Neuron (in vitro differentiated cells): ENCODE measurements around the gene TP53RK.
A peak's percentile ranks its signal among the peaks of the same experiment; 100 is the strongest.

Experiments
- H2AFZ ChIP-seq: one replicate; pipeline ENCODE4 v1.6.1; 2013; ENCODE audit warnings: low read depth, mild to moderate bottlenecking, inconsistent platforms, low read length, moderate library complexity
- H3K27me3 ChIP-seq: one replicate; pipeline ENCODE4 v1.6.1; 2013; ENCODE audit warnings: low read length; ENCODE audit not compliant: insufficient read depth
- H3K36me3 ChIP-seq: one replicate; pipeline ENCODE4 v1.6.1; 2013; ENCODE audit warnings: low read length; ENCODE audit not compliant: insufficient read depth
- H3K4me1 ChIP-seq: one replicate; pipeline ENCODE4 v1.6.1; 2013; ENCODE audit warnings: low read length; ENCODE audit not compliant: insufficient read depth
- H3K4me3 ChIP-seq: 2 replicates; pipeline ENCODE4 v1.5.1; 2013; ENCODE audit warnings: mild to moderate bottlenecking, low read length, moderate library complexity
- H3K9me3 ChIP-seq: one replicate; pipeline ENCODE4 v1.6.1; 2013; ENCODE audit warnings: low read length

The TP53RK gene

DNA sequence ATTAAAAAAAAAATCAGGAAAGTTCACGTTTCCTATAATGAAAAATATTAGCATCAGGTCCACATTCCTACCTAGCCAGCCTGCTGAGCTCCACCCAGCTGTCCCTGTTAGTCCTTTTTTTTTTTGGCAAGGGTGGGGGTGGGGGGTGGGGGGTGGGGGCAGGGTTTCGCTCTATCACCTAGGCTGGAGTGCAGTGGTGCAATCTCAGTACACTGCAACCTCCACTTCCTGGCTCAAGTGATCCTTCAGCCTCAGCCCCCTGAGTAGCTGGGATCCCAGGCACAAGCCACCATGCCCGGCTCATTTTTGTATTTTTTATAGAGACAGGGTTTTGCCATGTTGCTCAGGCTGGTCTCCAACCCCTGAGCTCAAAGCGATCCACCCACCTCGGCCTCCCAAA is 12.7 kb upstream of the TP53RK start:
- no peak overlapping the region for H2AFZ ChIP-seq
- no peaks in the 10 kb centered on the region for H3K27me3 ChIP-seq

DNA sequence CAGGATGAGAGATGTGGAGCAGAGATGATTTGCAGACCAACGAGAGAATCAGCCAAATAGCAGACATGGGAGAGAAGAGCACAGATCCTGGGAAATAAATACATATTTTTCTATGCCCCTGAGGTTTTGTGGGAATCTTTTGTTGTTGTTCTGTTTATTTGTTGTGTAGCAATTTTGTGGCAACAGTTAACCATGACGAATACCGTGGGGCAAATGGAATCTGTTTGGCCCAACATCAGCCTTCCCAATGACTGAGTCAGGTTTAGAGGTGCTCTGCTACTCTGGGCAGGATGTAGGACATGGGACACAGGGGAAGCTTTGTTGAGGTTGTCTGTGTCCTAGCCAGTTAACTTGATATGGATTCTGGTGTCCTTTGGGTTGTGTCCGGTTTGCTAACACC is 12.3 kb upstream of the TP53RK start:
- peaks cover 5% of the 10 kb centered on the region for H3K9me3 ChIP-seq
- H3K27me3 ChIP-seq: no peaks in the 10 kb centered on the region
- peaks cover 22% of the 10 kb centered on the region for H3K4me1 ChIP-seq
- H3K4me3 ChIP-seq: no peak overlapping the region
- no peak overlapping the region for H2AFZ ChIP-seq
- H3K36me3 ChIP-seq: no peaks in the 10 kb centered on the region

More for the DNA sequence above, 12.7 kb upstream of the TP53RK start:
- Histone ChIP-seq H3K4me3 (no peak overlapping the region), H3K4me1 (peaks cover 17% of the 10 kb centered on the region), H3K9me3 (peaks cover 5% of the 10 kb centered on the region), H3K36me3 (no peaks in the 10 kb centered on the region)

DNA sequence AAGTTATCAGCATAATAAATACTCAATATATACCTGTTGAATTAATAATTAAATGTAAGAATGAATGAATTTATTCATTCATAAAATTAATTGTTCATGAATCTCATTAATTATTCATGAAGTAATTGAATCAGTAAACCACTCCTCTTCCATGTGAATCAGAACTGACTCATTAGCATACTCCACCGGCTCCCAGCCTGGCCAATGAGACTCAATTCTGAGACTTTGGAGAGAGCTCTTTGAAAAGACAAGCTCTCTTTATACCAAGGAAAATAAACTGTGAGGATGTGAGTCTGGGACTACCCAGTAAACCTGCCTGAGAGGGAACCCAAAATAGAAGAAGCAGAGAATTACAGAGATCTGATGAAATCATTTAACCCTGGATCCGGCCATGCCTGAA is 11.8 kb upstream of the TP53RK start:
- no peak overlapping the region for H2AFZ ChIP-seq
- H3K36me3 ChIP-seq: no peaks in the 10 kb centered on the region
- no peaks in the 10 kb centered on the region for H3K27me3 ChIP-seq
- H3K9me3 ChIP-seq: peaks cover 5% of the 10 kb centered on the region
- H3K4me3 ChIP-seq: no peak overlapping the region
- peaks cover 27% of the 10 kb centered on the region for H3K4me1 ChIP-seq

DNA sequence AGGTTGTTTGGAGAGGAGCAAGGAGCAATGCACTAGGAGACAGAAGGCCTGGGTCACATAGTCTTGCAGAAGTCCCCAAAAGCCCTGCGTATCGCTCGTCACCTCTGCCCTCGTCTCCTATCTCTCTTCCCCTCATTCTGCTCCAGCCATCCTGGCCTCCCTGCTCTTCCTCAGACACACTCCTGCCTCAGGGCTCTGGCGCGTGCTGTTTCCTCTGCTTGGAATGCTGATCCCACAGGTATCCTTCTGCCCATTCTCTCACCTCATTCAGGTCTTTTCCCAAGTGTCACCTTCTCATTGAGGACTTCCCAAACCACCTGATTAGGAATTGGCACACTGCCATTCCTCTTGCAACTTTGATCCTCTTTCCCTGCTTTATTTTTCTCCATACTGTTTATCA is 11.2 kb upstream of the TP53RK start:
- Histone ChIP-seq H3K4me1 (peaks cover 32% of the 10 kb centered on the region), H3K36me3 (no peaks in the 10 kb centered on the region), H3K4me3 (no peak overlapping the region), H3K27me3 (no peaks in the 10 kb centered on the region), H3K9me3 (peaks cover 5% of the 10 kb centered on the region), H2AFZ (no peak overlapping the region)

DNA sequence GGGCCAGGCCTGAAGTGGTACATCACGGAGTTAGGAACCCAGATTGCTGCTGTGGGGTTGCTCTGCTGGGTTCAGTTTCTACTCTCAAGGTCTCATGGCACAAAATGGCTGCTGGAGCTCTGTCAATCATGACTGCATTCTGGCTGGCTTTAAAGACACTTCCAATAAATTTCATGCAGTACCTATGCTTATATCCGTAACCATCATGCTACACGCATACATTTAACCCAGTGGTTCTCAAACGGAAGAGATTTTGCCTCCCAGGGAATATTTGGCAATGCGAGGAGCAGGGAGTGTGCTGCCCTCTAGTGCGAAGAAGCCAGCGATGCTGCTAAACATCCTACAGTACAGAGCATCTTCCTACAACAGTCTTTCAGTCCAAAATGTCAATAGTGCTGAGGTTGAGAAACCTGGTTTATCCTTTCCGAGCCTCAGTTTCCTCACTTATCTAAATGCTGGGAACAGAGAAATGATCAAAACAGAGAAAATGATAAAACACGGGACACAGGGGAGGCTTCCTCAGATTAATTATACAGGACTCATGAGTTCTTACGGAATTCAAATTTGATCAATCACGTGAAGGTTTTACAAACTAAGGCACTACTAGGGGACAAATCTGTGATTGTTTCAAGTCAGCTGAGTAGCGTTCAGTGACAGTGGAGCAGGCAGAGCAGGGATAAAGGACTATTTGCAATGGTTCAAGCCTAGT is 10.6 kb upstream of the TP53RK start:
- Histone ChIP-seq H3K36me3 (no peaks in the 10 kb centered on the region), H2AFZ (no peak overlapping the region), H3K27me3 (no peaks in the 10 kb centered on the region), H3K4me3 (no peak overlapping the region), H3K9me3 (peaks cover 3% of the 10 kb centered on the region), H3K4me1 (peaks cover 35% of the 10 kb centered on the region)

DNA sequence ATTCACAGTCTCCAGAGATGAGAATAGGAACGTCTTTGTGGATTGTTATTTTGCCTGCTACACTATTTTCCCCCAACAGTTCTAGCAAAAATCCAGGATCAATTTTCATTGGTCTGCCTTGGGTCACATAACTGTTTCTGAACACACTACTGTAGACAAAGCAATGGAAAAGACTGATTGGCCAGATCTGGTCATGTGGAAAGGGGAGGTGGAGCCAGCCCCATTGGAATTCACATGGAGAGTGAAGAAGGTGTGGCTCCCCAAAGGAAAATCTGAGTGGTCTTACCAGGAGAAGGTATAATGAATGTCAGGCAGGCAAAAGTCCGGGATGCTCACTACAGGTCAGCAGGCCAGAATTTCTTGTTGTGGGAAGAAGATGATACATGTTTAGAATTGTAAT is 9.5 kb upstream of the TP53RK start:
- Histone ChIP-seq H3K4me3 (no peak overlapping the region), H3K9me3 (peaks cover 3% of the 10 kb centered on the region), H3K4me1 (peaks cover 42% of the 10 kb centered on the region), H2AFZ (no peak overlapping the region), H3K27me3 (no peaks in the 10 kb centered on the region), H3K36me3 (no peaks in the 10 kb centered on the region)

DNA sequence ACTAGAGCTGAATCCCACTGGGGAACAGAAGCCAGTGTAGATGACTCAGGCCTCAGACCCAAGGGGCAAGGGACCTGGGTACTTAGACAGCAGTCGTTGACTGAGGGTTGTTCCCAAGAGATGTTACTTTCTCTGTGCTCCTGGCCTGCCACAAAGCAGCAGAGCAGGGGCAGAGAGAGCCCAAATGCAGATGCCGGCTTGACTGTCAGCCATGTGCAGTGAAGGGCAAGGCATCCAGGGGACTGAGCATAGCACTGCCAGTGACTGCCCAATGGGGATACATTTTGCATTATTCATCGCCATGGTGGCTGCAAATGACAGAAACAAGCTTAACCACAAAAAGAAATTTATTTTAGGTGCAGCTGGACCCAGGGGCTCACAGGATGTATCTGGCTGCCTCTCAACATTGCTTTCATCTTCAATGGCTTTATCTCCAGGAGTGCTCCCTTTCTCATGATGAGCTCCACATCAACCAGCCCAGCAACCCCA is 7.6 kb upstream of the TP53RK start:
- H3K4me3 ChIP-seq: no peak overlapping the region
- peaks cover 44% of the 10 kb centered on the region for H3K4me1 ChIP-seq
- H3K9me3 ChIP-seq: peaks cover 3% of the 10 kb centered on the region
- H3K27me3 ChIP-seq: no peaks in the 10 kb centered on the region
- H3K36me3 ChIP-seq: no peaks in the 10 kb centered on the region
- H2AFZ ChIP-seq: no peak overlapping the region

DNA sequence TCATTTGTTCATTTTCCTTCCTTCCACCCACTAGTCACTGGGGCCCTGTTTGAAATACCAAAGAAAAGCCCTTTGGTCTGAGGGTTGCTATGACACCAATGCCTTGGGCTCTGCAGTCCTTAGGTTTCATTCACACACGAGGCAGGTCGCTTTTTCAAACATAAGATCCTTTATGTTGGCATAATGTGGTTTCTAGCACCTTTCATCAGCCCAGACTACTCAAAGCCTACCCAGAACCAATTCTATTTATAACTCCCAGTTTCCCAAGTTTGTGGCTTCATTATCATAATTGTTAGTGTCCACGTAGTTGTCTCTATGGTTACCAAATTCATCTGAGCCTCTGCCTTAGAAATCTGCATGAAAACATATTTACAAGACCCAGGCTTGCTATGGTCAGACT is 6.6 kb upstream of the TP53RK start:
- H3K9me3 ChIP-seq: peaks cover 3% of the 10 kb centered on the region

DNA sequence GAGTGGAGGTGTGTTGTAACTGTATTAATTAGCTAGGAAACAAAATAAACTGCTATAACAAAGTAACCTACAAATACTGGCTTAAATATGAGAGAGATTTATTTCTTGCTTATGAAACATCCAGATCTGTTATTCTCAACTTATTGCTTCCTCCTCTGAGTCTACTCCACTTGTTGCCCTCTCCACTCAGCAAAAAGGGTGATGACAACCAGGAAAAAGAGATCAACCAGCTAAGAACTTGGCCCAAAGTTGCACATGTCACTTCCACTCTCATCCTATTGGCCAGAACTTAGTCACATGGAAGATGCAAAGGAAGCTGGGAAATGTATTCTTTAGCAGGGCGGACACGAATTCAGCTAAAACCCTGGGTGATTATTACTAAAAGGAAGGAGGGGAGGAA is 5.2 kb upstream of the TP53RK start:
- no peak overlapping the region for H3K4me3 ChIP-seq
- no peaks in the 10 kb centered on the region for H3K36me3 ChIP-seq
- no peak overlapping the region for H2AFZ ChIP-seq
- H3K4me1 ChIP-seq: peaks cover 47% of the 10 kb centered on the region
- no peaks in the 10 kb centered on the region for H3K27me3 ChIP-seq
- H3K9me3 ChIP-seq: peaks cover 3% of the 10 kb centered on the region

More for the DNA sequence above, 6.6 kb upstream of the TP53RK start:
- H3K36me3 ChIP-seq: no peaks in the 10 kb centered on the region
- no peak overlapping the region for H3K4me3 ChIP-seq
- H3K4me1 ChIP-seq: peaks cover 44% of the 10 kb centered on the region
- H2AFZ ChIP-seq: no peak overlapping the region
- H3K27me3 ChIP-seq: no peaks in the 10 kb centered on the region

DNA sequence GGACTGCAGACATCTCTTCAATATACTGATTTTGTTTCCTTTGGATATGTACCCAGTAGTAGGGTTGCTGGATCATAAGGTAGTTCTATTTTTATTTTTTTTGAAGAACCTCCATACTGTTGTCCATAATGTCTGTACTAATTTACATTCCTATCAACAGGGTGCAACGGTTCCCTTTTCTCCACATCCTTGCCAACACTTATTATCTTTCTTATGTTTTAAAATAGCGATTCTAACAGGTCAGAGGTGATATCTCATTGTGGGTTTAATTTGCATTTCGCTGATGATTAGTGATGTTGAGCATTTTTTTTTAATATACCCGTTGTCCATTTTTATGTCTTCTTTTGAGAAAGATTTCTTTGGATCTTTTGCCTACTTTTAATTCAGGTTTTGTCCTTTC is 2.0 kb upstream of the TP53RK start:
- Histone ChIP-seq H3K4me3 (no peak overlapping the region), H3K36me3 (no peaks in the 10 kb centered on the region), H3K9me3 (no peaks in the 10 kb centered on the region), H3K27me3 (no peaks in the 10 kb centered on the region), H2AFZ (no peak overlapping the region), H3K4me1 (peaks cover 39% of the 10 kb centered on the region)

DNA sequence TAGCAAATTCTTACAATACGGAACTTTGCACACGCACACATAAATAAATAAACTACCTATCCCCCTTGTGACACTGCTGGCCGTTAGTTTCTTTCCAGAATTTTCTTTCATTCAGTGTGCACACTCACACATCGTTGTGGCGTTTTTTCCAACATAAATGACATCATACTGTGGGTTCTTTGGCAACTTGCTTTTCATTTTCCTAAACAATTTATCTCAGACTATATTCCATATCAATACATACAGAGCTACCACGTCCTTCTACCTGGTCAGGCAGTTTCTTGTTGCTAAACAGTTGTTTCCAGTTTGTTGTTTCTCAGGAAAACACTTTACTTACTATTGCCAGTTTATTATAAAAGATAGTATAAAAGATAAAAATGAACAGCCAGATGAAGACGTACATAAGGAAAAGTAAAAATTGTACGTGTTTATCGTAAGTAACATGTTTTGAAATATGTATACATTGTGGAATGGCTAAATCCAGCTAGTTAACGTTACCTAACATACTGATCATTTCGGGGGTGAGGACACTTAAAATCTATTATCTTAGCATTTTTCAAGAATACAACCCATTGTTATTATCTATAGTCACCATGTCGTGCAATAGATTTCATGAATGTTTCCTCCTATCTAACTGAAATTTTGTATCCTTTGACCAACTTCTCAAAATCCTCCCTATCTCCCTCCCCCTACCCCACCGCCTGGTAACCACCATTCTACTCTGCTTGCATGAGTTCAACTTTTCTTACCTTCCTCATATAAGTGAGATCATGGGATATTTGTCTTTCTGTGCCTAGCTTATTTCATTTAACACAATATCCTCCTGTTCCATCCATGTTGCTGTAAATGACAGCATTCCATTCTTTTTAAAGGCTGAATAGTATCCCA is 1.2 kb upstream of the TP53RK start:
- peaks cover 4% of the 10 kb centered on the region for H3K36me3 ChIP-seq
- H2AFZ ChIP-seq: no peak overlapping the region
- no peaks in the 10 kb centered on the region for H3K9me3 ChIP-seq
- H3K4me3 ChIP-seq: peak overlapping the region; percentile 58
- peaks cover 32% of the 10 kb centered on the region for H3K4me1 ChIP-seq
- H3K27me3 ChIP-seq: no peaks in the 10 kb centered on the region

DNA sequence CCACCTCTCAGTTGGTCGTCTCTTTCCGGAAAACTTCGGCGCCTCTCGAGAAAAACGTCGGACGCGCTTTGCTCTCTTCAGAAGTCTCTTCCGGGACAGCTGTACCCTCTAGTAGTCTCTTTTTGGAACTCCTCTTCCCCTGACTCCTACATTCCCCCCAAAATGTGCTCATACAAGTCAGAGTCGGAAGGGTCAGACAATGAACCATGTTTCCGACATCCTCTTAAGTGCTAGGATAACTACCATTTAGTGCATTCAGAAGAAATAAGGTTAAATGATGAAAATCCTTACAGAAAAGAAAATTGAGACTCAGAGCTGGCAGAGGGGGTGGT is 476 bp upstream of the TP53RK start:
- Histone ChIP-seq H3K4me3 (peak overlapping the region; percentile 58), H3K9me3 (no peaks in the 10 kb centered on the region), H2AFZ (no peak overlapping the region), H3K4me1 (peaks cover 25% of the 10 kb centered on the region), H3K36me3 (peaks cover 6% of the 10 kb centered on the region), H3K27me3 (no peaks in the 10 kb centered on the region)
